HG03378 (cell line): Measurements from ENCODE around the gene RND1.

Source experiments
- ATAC-seq: cut with Tn5 transposase; IDR thresholded peaks from one replicate; pipeline ENCODE4 v1.9.1; 2021; ENCODE audit warnings: mild to moderate bottlenecking, moderate library complexity; ENCODE audit not compliant: unreplicated experiment

RND1 gene

GRCh38 chr12:48813465-48814261, 52.0 kb downstream of the RND1 start:
- no peak for ATAC-seq

GRCh38 chr12:48812389-48812788, 53.3 kb downstream of the RND1 start:
- no peak for ATAC-seq

GRCh38 chr12:48811437-48812090, 54.1 kb downstream of the RND1 start:
- ATAC-seq = no peak

- no peak for ATAC-seq
Observed at GRCh38 chr12:48810903-48811431, 54.7 kb downstream of the RND1 start.

- no peak for ATAC-seq
Observed at GRCh38 chr12:48807981-48808380, 57.7 kb downstream of the RND1 start.
